GM21515 (cell line): Measurements from ENCODE around the gene NRP2.

Experiments used
- ATAC-seq: cut with Tn5 transposase; IDR thresholded peaks from one replicate; pipeline ENCODE4 v1.9.1; 2021; ENCODE audit not compliant: unreplicated experiment

Gene NRP2

DNA sequence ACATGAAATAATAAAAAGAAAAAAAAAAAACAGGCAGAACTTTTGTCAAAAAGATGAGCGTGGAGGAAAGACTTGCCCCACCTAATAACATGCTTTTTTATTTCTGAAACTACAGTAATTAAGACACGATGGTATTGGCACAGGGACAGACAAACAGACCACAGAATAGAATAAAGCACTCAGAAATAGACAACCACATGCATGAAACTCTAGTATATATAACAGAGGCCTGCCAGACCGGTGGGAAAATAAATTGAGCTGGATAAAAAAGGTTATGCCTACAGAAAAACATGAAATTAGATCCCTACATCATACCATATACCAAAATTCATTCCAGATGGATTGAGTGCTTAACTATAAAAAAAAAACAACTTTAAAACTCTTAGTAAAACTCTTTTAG lies 163.1 kb downstream of the NRP2 start:
- ATAC-seq: no peak
